GM23248 (cell line): Measurements from ENCODE around the gene SDHAF3.

Experiments used
- EZH2 ChIP-seq: fragments of 200-600 bp; sonication (generic); IDR thresholded peaks from 2 replicates; pipeline ENCODE4 v1.6.1; 2018; ENCODE audit warnings: antibody characterized with exemption, mild to moderate bottlenecking; ENCODE audit not compliant: insufficient read depth, poor library complexity, severe bottlenecking
- EZH2phosphoT487 ChIP-seq: fragments of 200-600 bp; sonication (generic); IDR thresholded peaks from 2 replicates; pipeline ENCODE4 v1.6.1; 2018; ENCODE audit warnings: antibody characterized with exemption, moderate library complexity, mild to moderate bottlenecking, low read depth; ENCODE audit not compliant: insufficient read depth

GRCh38 chr7:97118306-97118917, 914 bp downstream of the SDHAF3 start:
- TF ChIP-seq EZH2phosphoT487, result no peak
- TF ChIP-seq EZH2, result no peak
